Keratinocyte (primary cell): ENCODE data around the gene RTCA. TPM values are rescaled to one million over a fixed set of nuclear protein-coding genes. Genes with fewer than 3 reads are reported as not detected.

ENCODE experiments used
- DNase-seq: peaks from one replicate; pipeline ENCODE4 v3.0.0-alpha.2; 2011; ENCODE audit warnings: low read depth, missing footprints, low spot score
- FAIRE-seq: peaks from 2 replicates; lab custom pipeline; 2011; peaks lifted over from hg19 to GRCh38; lab: Jason Lieb, UNC
- H2AFZ ChIP-seq: 2 replicates; pipeline ENCODE4 v1.6.0; 2012; ENCODE audit warnings: low read length, control low read depth, inconsistent platforms; ENCODE audit not compliant: control insufficient read depth
- H3K27ac ChIP-seq: 2 replicates; pipeline ENCODE4 v1.5.1; 2011; ENCODE audit warnings: low read length; ENCODE audit not compliant: control insufficient read depth, insufficient read depth
- H3K27me3 ChIP-seq: 3 replicates; pipeline ENCODE4 v1.6.0; 2011; ENCODE audit warnings: low read length; ENCODE audit not compliant: control insufficient read depth, insufficient read depth; ENCODE audit errors: extremely low read depth
- H3K36me3 ChIP-seq, 2 experiments: 2 replicates in 1 of 2; 3 replicates in 1 of 2; pipeline ENCODE4 v1.5.1; 2011; ENCODE audit warnings: low read length in 2 of 2, mild to moderate bottlenecking in 1 of 2; ENCODE audit not compliant: control insufficient read depth in 2 of 2, insufficient read depth in 2 of 2; ENCODE audit errors: extremely low read depth in 1 of 2
- H3K4me1 ChIP-seq: 3 replicates; pipeline ENCODE4 v1.5.1; 2011; ENCODE audit warnings: low read length; ENCODE audit not compliant: control insufficient read depth, insufficient read depth; ENCODE audit errors: extremely low read depth
- H3K4me2 ChIP-seq: 3 replicates; pipeline ENCODE4 v1.6.0; 2011; ENCODE audit warnings: low read depth, low read length; ENCODE audit not compliant: control insufficient read depth, insufficient read depth; ENCODE audit errors: extremely low read depth
- H3K4me3 ChIP-seq, 3 experiments: fragments of 200-600 bp in 1 of 3; sonication (generic) in 1 of 3; 2 replicates in 2 of 3; 3 replicates in 1 of 3; pipeline ENCODE4 v1.5.1; 2011 to 2016; ENCODE audit warnings: low read length in 3 of 3, mild to moderate bottlenecking in 3 of 3, control low read depth in 2 of 3, inconsistent platforms in 1 of 3, low read depth in 1 of 3, mixed read lengths in 1 of 3, mixed run types in 1 of 3, moderate library complexity in 1 of 3; ENCODE audit not compliant: control insufficient read depth in 2 of 3, insufficient read depth in 2 of 3; ENCODE audit errors: extremely low read depth in 1 of 3
- H3K79me2 ChIP-seq: 2 replicates; pipeline ENCODE4 v1.6.0; 2012; ENCODE audit warnings: low read length; ENCODE audit not compliant: control insufficient read depth, insufficient read depth
- H3K9ac ChIP-seq: 3 replicates; pipeline ENCODE4 v1.6.0; 2011; ENCODE audit warnings: low read length; ENCODE audit not compliant: control insufficient read depth, insufficient read depth; ENCODE audit errors: extremely low read depth
- H3K9me1 ChIP-seq: 3 replicates; pipeline ENCODE4 v1.6.0; 2011; ENCODE audit warnings: low read length; ENCODE audit not compliant: control insufficient read depth, insufficient read depth; ENCODE audit errors: extremely low read depth
- H3K9me3 ChIP-seq: 2 replicates; pipeline ENCODE4 v1.5.1; 2012; ENCODE audit warnings: low read depth, low read length; ENCODE audit not compliant: control insufficient read depth
- H4K20me1 ChIP-seq: 3 replicates; pipeline ENCODE4 v1.6.0; 2011; ENCODE audit warnings: low read length; ENCODE audit not compliant: control insufficient read depth, insufficient read depth; ENCODE audit errors: extremely low read depth
- CTCF ChIP-seq, 3 experiments: IDR thresholded peaks in 1 of 3; conservative IDR thresholded peaks in 1 of 3; optimal IDR thresholded peaks in 1 of 3; 2 replicates in 2 of 3; 3 replicates in 1 of 3; pipeline versions ENCODE3 to v1.5.1; 2011; ENCODE audit warnings: low read length in 3 of 3, mild to moderate bottlenecking in 3 of 3, moderate library complexity in 2 of 3, control low read depth in 1 of 3, inconsistent platforms in 1 of 3; ENCODE audit not compliant: insufficient read depth in 2 of 3; ENCODE audit errors: extremely low read depth in 1 of 3
- EZH2 ChIP-seq: IDR thresholded peaks from one replicate; pipeline ENCODE4 v1.6.1; 2012; ENCODE audit warnings: inconsistent platforms, mild to moderate bottlenecking, low read length, moderate library complexity
- dilution Hi-C: fragments of 300-500 bp; cut with MboI; formaldehyde crosslinking; loops from one replicate; pipeline ENCODE4 v1.7.0; 2020; ENCODE audit warnings: low sequenced_read_pairs; ENCODE audit not compliant: extremely low pct_ligation_motif_present
- polyA plus RNA-seq, 5 experiments: library from polyadenylated mRNA; depleted of rRNA in 3 of 5; stranded (reverse) in 3 of 5; stranded (forward) in 1 of 5; unstranded in 1 of 5; fragments of >200 nt; gene quantifications; 1 replicate in 1 of 5; 2 replicates in 3 of 5; 3 replicates in 1 of 5; pipeline versions ENCODE4 v1.2.1 to v1.2.3, GENCODE V29; 2011 to 2012; ENCODE audit warnings: missing spikeins in 2 of 5, low read depth in 1 of 5, low replicate concordance in 1 of 5
- small RNA-seq, 3 experiments: library from RNA; depleted of rRNA; stranded (forward); fragments of <200 nt; gene quantifications; one replicate each; pipeline ENCODE3, GENCODE V24; 2012; ENCODE audit warnings: low read depth in 3 of 3, low replicate concordance in 1 of 3; ENCODE audit not compliant: insufficient read length in 3 of 3

The RTCA gene
- polyA plus RNA-seq, 1 donor (not counting 4 experiments of a cell fraction or from before 2014, with no cell fraction given) = 52.0 TPM

DNA sequence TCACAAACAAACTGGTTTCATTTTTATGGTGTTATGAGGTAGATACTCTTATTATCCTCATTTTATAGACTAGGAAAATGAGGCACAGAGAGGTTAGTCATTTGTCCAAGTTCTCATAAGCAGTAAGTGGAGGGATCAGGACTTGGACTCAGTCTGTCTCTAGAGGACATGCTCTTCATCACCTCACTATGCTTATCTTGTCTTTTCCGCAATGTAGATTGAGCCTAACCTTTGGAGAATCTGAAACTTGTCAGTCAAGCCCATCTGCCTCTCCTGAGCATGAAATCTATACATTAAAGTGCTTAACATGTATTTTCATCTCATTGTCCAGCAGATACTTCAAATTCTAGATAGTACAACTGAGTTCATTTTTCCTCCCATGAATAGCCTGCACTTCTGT is 74.5 kb downstream of the RTCA start:
- Histone ChIP-seq H3K36me3 (no peaks in the 10 kb centered on the region), H3K27me3 (no peaks in the 10 kb centered on the region), H2AFZ (no peak overlapping the region), H3K4me1 (no peaks in the 10 kb centered on the region), H3K79me2 (no peaks in the 10 kb centered on the region), H3K9ac (no peak overlapping the region), H4K20me1 (no peaks in the 10 kb centered on the region), H3K9me3 (no peaks in the 10 kb centered on the region), H3K4me3 (no peak overlapping the region), H3K27ac (no peak overlapping the region), H3K9me1 (no peaks in the 10 kb centered on the region), H3K4me2 (no peak overlapping the region)
- dilution Hi-C loops = no loop called here
- TF ChIP-seq EZH2 = no peak
- no peak for TF ChIP-seq CTCF (optimal IDR thresholded peaks at IDR 0.05 in 1 of 3, IDR thresholded peaks at IDR 0.05 in 1 of 3, conservative IDR thresholded peaks at IDR 0.05 in 1 of 3; ENCODE audit: extremely low read depth in 1 of 3, insufficient read depth in 2 of 3, low read length in 3 of 3)
- DNase-seq = no peak
- peak; percentile 43 for FAIRE-seq

GRCh38 chr1:100342348-100342747 is 76.3 kb downstream of the RTCA start:
- Histone ChIP-seq H3K36me3 (no peaks in the 10 kb centered on the region), H3K9ac (no peak overlapping the region), H3K9me3 (no peaks in the 10 kb centered on the region), H3K4me2 (no peak overlapping the region), H4K20me1 (no peaks in the 10 kb centered on the region), H3K79me2 (no peaks in the 10 kb centered on the region), H2AFZ (no peak overlapping the region), H3K4me3 (no peak overlapping the region), H3K9me1 (no peaks in the 10 kb centered on the region), H3K27ac (no peak overlapping the region), H3K4me1 (no peaks in the 10 kb centered on the region), H3K27me3 (no peaks in the 10 kb centered on the region)
- TF ChIP-seq CTCF (optimal IDR thresholded peaks at IDR 0.05 in 1 of 3, IDR thresholded peaks at IDR 0.05 in 1 of 3, conservative IDR thresholded peaks at IDR 0.05 in 1 of 3; ENCODE audit: extremely low read depth in 1 of 3, insufficient read depth in 2 of 3, low read length in 3 of 3) = no peak
- TF ChIP-seq EZH2 = no peak
- no peak for DNase-seq
- dilution Hi-C loops = no loop called here
- FAIRE-seq = no peak

Small RNAs within 50 kb of the gene (small RNA-seq; reads per million reads assigned to genes)
- gene AL445928.1 (0 reads per million in 3 experiments), gene MIR553 (0 reads per million in 3 experiments)

Other genes with a start within 250 kb of the RTCA start
- gene SASS6, start 133.3 kb upstream of the RTCA start, polyA plus RNA-seq = 1.0 to 2.5 TPM (median 1.3 TPM) in 3 replicates
- gene TRMT13, start 133.1 kb upstream of the RTCA start, polyA plus RNA-seq = 6.4 to 15.3 TPM (median 9.5 TPM) in 3 replicates
- gene LRRC39, start 88.0 kb upstream of the RTCA start, polyA plus RNA-seq = 0.17 to 0.88 TPM (median 0.57 TPM) in 3 replicates
- 7.4 to 16.3 TPM (median 11.3 TPM) in 3 replicates for gene DBT, start 16.4 kb upstream of the RTCA start, polyA plus RNA-seq
- 1.2 to 2.2 TPM (median 2.0 TPM) in 3 replicates for gene CDC14A, start 86.3 kb downstream of the RTCA start, polyA plus RNA-seq